H1 (cell line): ENCODE measurements around the gene IFNL1. TPM values are rescaled to one million over a fixed set of nuclear protein-coding genes. Genes with fewer than 3 reads are reported as not detected.
"Not testable (repeated sequence)": the region's sequence is repeated elsewhere in the genome, so short reads cannot be mapped to it uniquely, and the experiment has no call there.

Experiments used
- CTCF ChIA-PET: fragments of 300-600 bp; sonication (Branson Sonifier 250); formaldehyde crosslinking; loops from one replicate; lab custom pipeline; 2021; ENCODE audit not compliant: partially characterized antibody; lab: Charles Lee
- POLR2A ChIA-PET: fragments of 300-600 bp; sonication (Branson Sonifier 250); formaldehyde crosslinking; loops from one replicate; lab custom pipeline; 2021; ENCODE audit warnings: inconsistent platforms; ENCODE audit not compliant: partially characterized antibody; lab: Charles Lee
- DNase-seq, 2 experiments: peaks; one replicate each; pipeline versions ENCODE4 v3.0.0 to v3.0.0-alpha.2; 2010 to 2022; ENCODE audit warnings: low spot score in 2 of 2, low read depth in 1 of 2, mixed read lengths in 1 of 2
- FAIRE-seq: peaks from 2 replicates; lab custom pipeline; 2011; peaks lifted over from hg19 to GRCh38; lab: Jason Lieb, UNC
- H2AFZ ChIP-seq: 2 replicates; pipeline ENCODE4 v1.8.1; 2012; ENCODE audit warnings: low read length, inconsistent platforms
- H2AK5ac ChIP-seq: 2 replicates; pipeline ENCODE4 v1.6.1; 2013; ENCODE audit warnings: low read depth, low read length
- H2BK120ac ChIP-seq: replicated peaks from 2 replicates; pipeline ENCODE3; 2013; ENCODE audit warnings: low read depth, low read length, inconsistent platforms
- H2BK12ac ChIP-seq: 2 replicates; pipeline ENCODE4 v1.6.1; 2013; ENCODE audit warnings: low read depth, low read length
- H2BK15ac ChIP-seq: 2 replicates; pipeline ENCODE4 v1.6.1; 2013; ENCODE audit warnings: low read length
- H2BK20ac ChIP-seq: 2 replicates; pipeline ENCODE4 v1.6.1; 2013; ENCODE audit warnings: low read length
- H2BK5ac ChIP-seq: 2 replicates; pipeline ENCODE4 v1.6.1; 2013; ENCODE audit warnings: low read depth, low read length
- H3K14ac ChIP-seq: 2 replicates; pipeline ENCODE4 v1.6.1; 2013; ENCODE audit warnings: inconsistent platforms; ENCODE audit not compliant: insufficient read length
- H3K18ac ChIP-seq: 2 replicates; pipeline ENCODE4 v1.6.1; 2013; ENCODE audit warnings: low read length; ENCODE audit errors: extremely low read depth
- H3K23ac ChIP-seq: 2 replicates; pipeline ENCODE4 v1.6.1; 2013; ENCODE audit warnings: inconsistent platforms; ENCODE audit not compliant: insufficient read length
- H3K23me2 ChIP-seq: 2 replicates; pipeline ENCODE4 v1.6.1; 2013; ENCODE audit warnings: low read depth, low read length
- H3K27ac ChIP-seq: 2 replicates; pipeline ENCODE4 v1.6.1; 2011; ENCODE audit warnings: low read depth, low read length, inconsistent platforms
- H3K27me3 ChIP-seq, 4 experiments: replicated peaks in 1 of 4; 1 replicate in 1 of 4; 2 replicates in 3 of 4; pipeline versions ENCODE4 v1.6.1 to v1.8.1; 2011 to 2013; ENCODE audit warnings: low read length in 3 of 4, mild to moderate bottlenecking in 3 of 4, inconsistent platforms in 2 of 4, mixed read lengths in 2 of 4, moderate library complexity in 1 of 4; ENCODE audit not compliant: control insufficient read depth in 3 of 4, insufficient read depth in 3 of 4; ENCODE audit errors: extremely low read depth in 1 of 4
- H3K36me3 ChIP-seq, 4 experiments: 2 replicates each; pipeline versions ENCODE4 v1.6.1 to v1.8.1; 2011 to 2013; ENCODE audit warnings: mild to moderate bottlenecking in 4 of 4, low read length in 3 of 4, moderate library complexity in 2 of 4, control low read depth in 1 of 4, inconsistent platforms in 1 of 4; ENCODE audit not compliant: insufficient read depth in 4 of 4, control insufficient read depth in 2 of 4
- H3K4ac ChIP-seq: replicated peaks from 2 replicates; pipeline ENCODE3; 2013; ENCODE audit warnings: low read length, low read depth, mixed read lengths, inconsistent platforms; ENCODE audit not compliant: insufficient read length
- H3K4me1 ChIP-seq, 4 experiments: replicated peaks in 1 of 4; 1 replicate in 1 of 4; 2 replicates in 3 of 4; pipeline versions ENCODE4 v1.6.1 to v1.8.1; 2011 to 2013; ENCODE audit warnings: low read length in 3 of 4, inconsistent platforms in 2 of 4, mixed read lengths in 1 of 4; ENCODE audit not compliant: insufficient read depth in 4 of 4, control insufficient read depth in 3 of 4
- H3K4me2 ChIP-seq, 2 experiments: 2 replicates each; pipeline versions ENCODE4 v1.6.1 to v1.8.1; 2011 to 2013; ENCODE audit warnings: low read depth in 2 of 2, low read length in 2 of 2, control low read depth in 1 of 2, inconsistent platforms in 1 of 2, mild to moderate bottlenecking in 1 of 2; ENCODE audit not compliant: insufficient read depth in 1 of 2
- H3K4me3 ChIP-seq, 4 experiments: fragments of 200-600, 300-600 bp in 1 of 4; sonication (generic), shearing (Covaris generic), sonication (Bioruptor Twin) in 1 of 4; 2 replicates each; pipeline versions ENCODE4 v1.5.1 to v1.8.1; 2011 to 2016; ENCODE audit warnings: low read length in 4 of 4, low read depth in 3 of 4, control low read depth in 2 of 4, inconsistent platforms in 2 of 4, mild to moderate bottlenecking in 2 of 4, mixed read lengths in 1 of 4, moderate library complexity in 1 of 4; ENCODE audit not compliant: insufficient read depth in 2 of 4; ENCODE audit errors: extremely low read depth in 1 of 4
- H3K56ac ChIP-seq: replicated peaks from 2 replicates; pipeline ENCODE3; 2013; ENCODE audit warnings: low read depth, mild to moderate bottlenecking, mixed read lengths, low read length, inconsistent platforms; ENCODE audit not compliant: insufficient read length
- H3K79me1 ChIP-seq: 2 replicates; pipeline ENCODE4 v1.6.1; 2013; ENCODE audit warnings: low read depth, low read length, control low read depth
- H3K79me2 ChIP-seq, 2 experiments: 2 replicates each; pipeline versions ENCODE4 v1.6.1 to v1.8.1; 2012 to 2013; ENCODE audit warnings: low read length in 2 of 2, mild to moderate bottlenecking in 2 of 2, inconsistent platforms in 1 of 2; ENCODE audit not compliant: insufficient read depth in 2 of 2, control insufficient read depth in 1 of 2
- H3K9ac ChIP-seq, 4 experiments: replicated peaks in 1 of 4; 1 replicate in 1 of 4; 2 replicates in 3 of 4; pipeline versions ENCODE4 v1.6.1 to v1.8.1; 2011 to 2013; ENCODE audit warnings: low read depth in 3 of 4, low read length in 3 of 4, control low read depth in 2 of 4, mild to moderate bottlenecking in 2 of 4, moderate library complexity in 2 of 4, inconsistent platforms in 1 of 4; ENCODE audit errors: extremely low read depth in 1 of 4
- H3K9me3 ChIP-seq, 2 experiments: 2 replicates each; pipeline versions ENCODE4 v1.6.1 to v1.8.1; 2012 to 2013; ENCODE audit warnings: mild to moderate bottlenecking in 2 of 2, moderate library complexity in 2 of 2, control low read depth in 1 of 2, inconsistent platforms in 1 of 2, low read depth in 1 of 2, low read length in 1 of 2, mixed read lengths in 1 of 2; ENCODE audit not compliant: insufficient read depth in 2 of 2
- H4K20me1 ChIP-seq, 2 experiments: replicated peaks in 1 of 2; 2 replicates each; pipeline versions ENCODE3 to v1.8.1; 2011 to 2013; ENCODE audit warnings: inconsistent platforms in 2 of 2, low read length in 2 of 2, mild to moderate bottlenecking in 1 of 2; ENCODE audit not compliant: insufficient read depth in 2 of 2, control insufficient read depth in 1 of 2
- H4K5ac ChIP-seq: 2 replicates; pipeline ENCODE4 v1.6.1; 2013; ENCODE audit warnings: low read length, low read depth, mixed read lengths, inconsistent platforms; ENCODE audit not compliant: insufficient read length
- H4K8ac ChIP-seq: 2 replicates; pipeline ENCODE4 v1.8.0; 2013; ENCODE audit warnings: mild to moderate bottlenecking, moderate library complexity, low read length, inconsistent platforms; ENCODE audit not compliant: insufficient read depth; ENCODE audit errors: extremely low read depth
- H4K91ac ChIP-seq: replicated peaks from 2 replicates; pipeline ENCODE3; 2013; ENCODE audit warnings: low read length, mixed read lengths, inconsistent platforms; ENCODE audit not compliant: insufficient read length
- CBX5 ChIP-seq: fragments of 300-800, 300-1000 bp; sonication (generic); IDR thresholded peaks from 2 replicates; pipeline ENCODE4 v1.7.1; 2016; ENCODE audit warnings: antibody characterized with exemption, low read length, low read depth
- KDM4A ChIP-seq: IDR thresholded peaks from one replicate; pipeline ENCODE4 v1.7.1; 2012; ENCODE audit warnings: low read depth, mild to moderate bottlenecking, moderate library complexity, low read length, inconsistent platforms; ENCODE audit not compliant: severe bottlenecking
- MAFK ChIP-seq: IDR thresholded peaks from 2 replicates; pipeline ENCODE4 v1.6.1; 2012; ENCODE audit warnings: low read depth, mild to moderate bottlenecking, improper control_type of control experiment, low read length
- NRF1 ChIP-seq: IDR thresholded peaks from 2 replicates; pipeline ENCODE4 v1.6.1; 2011; ENCODE audit warnings: mild to moderate bottlenecking, low read depth, low read length, improper control_type of control experiment
- POU5F1 ChIP-seq: IDR thresholded peaks from 2 replicates; pipeline ENCODE4 v1.6.1; 2011; ENCODE audit warnings: low read depth, mild to moderate bottlenecking, low read length, moderate library complexity
- RXRA ChIP-seq: IDR thresholded peaks from 2 replicates; pipeline ENCODE4 v1.6.1; 2011; ENCODE audit warnings: low read depth, mild to moderate bottlenecking, low read length, moderate library complexity; ENCODE audit not compliant: insufficient read depth
- SP1 ChIP-seq: IDR thresholded peaks from 2 replicates; pipeline ENCODE4 v1.6.1; 2011; ENCODE audit warnings: low read depth, low read length
- USF2 ChIP-seq: IDR thresholded peaks from 2 replicates; pipeline ENCODE4 v1.6.1; 2011; ENCODE audit warnings: low read length, improper control_type of control experiment
- YY1 ChIP-seq: IDR thresholded peaks from 2 replicates; pipeline ENCODE4 v1.6.1; 2011; ENCODE audit warnings: low read depth, mild to moderate bottlenecking, low read length
- WGBS, 2 experiments: shearing (Covaris generic) in 1 of 2; methylation state at CpG; one replicate each; pipeline versions ENCODE4 v1.1.6 to v1.1.7; 2013 to 2015; ENCODE audit warnings: low lambda C conversion rate in 2 of 2, mixed read lengths in 2 of 2, inconsistent platforms in 1 of 2, low coverage in 1 of 2, missing lambda C conversion rate in 1 of 2; ENCODE audit not compliant: insufficient replicate concordance in 2 of 2, insufficient coverage in 1 of 2, insufficient read length in 1 of 2; ENCODE audit errors: extremely low coverage in 1 of 2, missing lambda C conversion rate in 1 of 2; 5-methylcytosine and 5-hydroxymethylcytosine counted together
- polyA plus RNA-seq, 7 experiments: library from polyadenylated mRNA; depleted of rRNA in 3 of 7; stranded (reverse) in 5 of 7; unstranded in 2 of 7; fragments of >200 nt in 5 of 7; fragments of 200-250 nt in 2 of 7; gene quantifications; 1 replicate in 5 of 7; 2 replicates in 1 of 7; 4 replicates in 1 of 7; pipeline versions ENCODE4 v1.2.1 to v1.2.3, GENCODE V29; 2011 to 2013; ENCODE audit warnings: missing spikeins in 2 of 7, mixed read lengths in 2 of 7
- total RNA-seq: library from RNA; stranded (reverse); fragmentation: NEBNext Ultra II Directional; extraction: Animal tissue kit (Norgen Biotek cat#: 25700); gene quantifications from 2 replicates; pipeline ENCODE4 v1.2.1, GENCODE V29; 2021

Gene IFNL1
- total and polyA plus RNA-seq, 2 of the 8 experiments (the other 6 are each of a cell fraction or from before 2014, with no cell fraction given), result not detected

GRCh38 chr19:39270036-39270871 is 26.0 kb upstream of the IFNL1 start (continued):
- no peak for TF ChIP-seq SP1
- TF ChIP-seq CBX5, result no peak
- no peak for TF ChIP-seq RXRA
- TF ChIP-seq USF2, result no peak
- no peak for TF ChIP-seq KDM4A
- TF ChIP-seq POU5F1, result no peak
- no peak for TF ChIP-seq YY1
- no peak for TF ChIP-seq MAFK
- no peak for TF ChIP-seq NRF1

GRCh38 chr19:39273859-39274258 is 22.3 kb upstream of the IFNL1 start:
- WGBS, 2 experiments, result 93% methylated on average over 5 of the region's 5 CpGs; no CpG with 5 or more reads in 1 of the 2 experiments
- H3K4me1 ChIP-seq, result not testable (repeated sequence)

More at GRCh38 chr19:39273859-39274258, 22.3 kb upstream of the IFNL1 start:
- H3K79me1 ChIP-seq, H3K56ac ChIP-seq, H2BK120ac ChIP-seq, H3K9ac ChIP-seq, H3K79me2 ChIP-seq, H3K27ac ChIP-seq, FAIRE-seq, H3K27me3 ChIP-seq, H2BK5ac ChIP-seq, H4K20me1 ChIP-seq, H2BK20ac ChIP-seq, H2BK15ac ChIP-seq, H2BK12ac ChIP-seq, H3K4me2 ChIP-seq, H3K18ac ChIP-seq, DNase-seq, H4K5ac ChIP-seq, H2AK5ac ChIP-seq, H4K8ac ChIP-seq, H3K9me3 ChIP-seq, H3K14ac ChIP-seq, H2AFZ ChIP-seq, H4K91ac ChIP-seq, CTCF ChIA-PET, H3K4ac ChIP-seq, H3K4me3 ChIP-seq, H3K23ac ChIP-seq, H3K36me3 ChIP-seq, H3K23me2 ChIP-seq: not testable (repeated sequence)
- POLR2A ChIA-PET, result interaction anchor here (0.6 to 1.0 kb wide), 2 partner anchors 34 to 189 kb away, joined by 3 read pairs; partner anchors contain the start of gene ACP7
